Suprapubic skin (tissue), 4 donors: ENCODE measurements around the gene TRIP12. TPM values are rescaled to one million over a fixed set of nuclear protein-coding genes. Genes with fewer than 3 reads are reported as not detected.

Experiments
- DNase-seq, 2 donors: peaks; one replicate each; pipeline ENCODE4 v3.0.0-alpha.2; 2019; ENCODE audit warnings: low spot score in 2 of 2
- H3K27ac ChIP-seq: fragments of 200-600 bp; sonication (generic); one replicate; pipeline ENCODE4 v1.5.1; 2019
- H3K27me3 ChIP-seq: fragments of 200-600 bp; sonication (generic); one replicate; pipeline ENCODE4 v1.5.1; 2019
- H3K36me3 ChIP-seq: fragments of 200-600 bp; sonication (generic); one replicate; pipeline ENCODE4 v1.5.1; 2019
- H3K4me1 ChIP-seq: fragments of 200-600 bp; sonication (generic); one replicate; pipeline ENCODE4 v1.5.1; 2019
- H3K4me3 ChIP-seq: fragments of 200-600 bp; sonication (generic); one replicate; pipeline ENCODE4 v1.5.1; 2019; ENCODE audit warnings: mild to moderate bottlenecking
- H3K9me3 ChIP-seq: fragments of 200-600 bp; sonication (generic); one replicate; pipeline ENCODE4 v1.5.1; 2019
- EP300 ChIP-seq: sonication (generic); formaldehyde crosslinking; IDR thresholded peaks from one replicate; pipeline ENCODE4 v1.6.1; 2017; ENCODE audit warnings: antibody characterized with exemption
- POLR2A ChIP-seq, 2 donors: fragments of 450-650 bp; IDR thresholded peaks; one replicate each; pipeline ENCODE4 v1.6.1; 2017; ENCODE audit warnings: antibody characterized with exemption in 2 of 2, mild to moderate bottlenecking in 2 of 2, moderate library complexity in 2 of 2
- POLR2AphosphoS5 ChIP-seq, 3 donors: sonication (generic); formaldehyde crosslinking; IDR thresholded peaks; one replicate each; pipeline ENCODE4 v1.6.1; 2017; ENCODE audit warnings: antibody characterized with exemption in 3 of 3
- WGBS: methylation state at CpG from one replicate; pipeline ENCODE4 v1.1.5; 2018; 5-methylcytosine and 5-hydroxymethylcytosine counted together
- total RNA-seq, 4 donors: library from RNA; depleted of rRNA; stranded (reverse); fragments of >200 nt; gene quantifications; one replicate each; pipeline ENCODE4 v1.1.0, GENCODE V29; 2016
- TF ChIP-seq, protein P1 (sequence below), 2 donors: fragments of 200-600 bp in 1 of 2; fragments of 450-650 bp in 1 of 2; sonication (generic) in 1 of 2; IDR thresholded peaks; one replicate each; pipeline ENCODE4 v1.5.1; 2016 to 2019; ENCODE audit warnings: antibody characterized with exemption in 2 of 2, mild to moderate bottlenecking in 1 of 2, moderate library complexity in 1 of 2

TRIP12 gene
- total RNA-seq, 4 donors from 2014 or later: 124 to 227 (median 143) TPM

DNA sequence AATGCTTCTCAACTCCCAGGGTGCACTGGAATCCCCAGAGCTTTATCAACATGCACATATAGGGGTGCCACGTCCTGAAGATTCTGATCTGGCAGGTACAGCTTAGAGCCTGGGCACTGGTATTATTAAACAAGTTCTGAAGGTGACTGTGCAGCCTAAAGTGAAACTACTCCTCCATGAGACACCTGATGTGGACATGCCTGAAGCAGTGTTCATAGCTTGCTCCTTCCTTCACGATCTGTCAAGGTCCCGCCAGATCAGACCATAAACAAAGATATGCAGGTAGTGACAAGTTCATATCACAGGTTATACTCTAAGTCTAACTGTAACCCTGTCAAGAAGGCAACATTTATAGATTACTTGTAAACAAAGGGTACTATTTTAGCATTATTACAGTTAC, 142.2 kb downstream of the TRIP12 start:
- Histone ChIP-seq H3K9me3 (no peaks in the 10 kb centered on the region), H3K4me3 (no peak overlapping the region), H3K27me3 (no peaks in the 10 kb centered on the region), H3K36me3 (peaks cover 76% of the 10 kb centered on the region), H3K27ac (no peak overlapping the region), H3K4me1 (peaks cover 6% of the 10 kb centered on the region)
- WGBS: 61% methylated on average over 3 of the region's 3 CpGs
- DNase-seq: no peak
- TF ChIP-seq EP300 (no peak), POLR2AphosphoS5 (IDR thresholded peaks at IDR 0.05) (no peak), POLR2A (IDR thresholded peaks at IDR 0.05) (no peak)
- TF ChIP-seq, protein P1, sequence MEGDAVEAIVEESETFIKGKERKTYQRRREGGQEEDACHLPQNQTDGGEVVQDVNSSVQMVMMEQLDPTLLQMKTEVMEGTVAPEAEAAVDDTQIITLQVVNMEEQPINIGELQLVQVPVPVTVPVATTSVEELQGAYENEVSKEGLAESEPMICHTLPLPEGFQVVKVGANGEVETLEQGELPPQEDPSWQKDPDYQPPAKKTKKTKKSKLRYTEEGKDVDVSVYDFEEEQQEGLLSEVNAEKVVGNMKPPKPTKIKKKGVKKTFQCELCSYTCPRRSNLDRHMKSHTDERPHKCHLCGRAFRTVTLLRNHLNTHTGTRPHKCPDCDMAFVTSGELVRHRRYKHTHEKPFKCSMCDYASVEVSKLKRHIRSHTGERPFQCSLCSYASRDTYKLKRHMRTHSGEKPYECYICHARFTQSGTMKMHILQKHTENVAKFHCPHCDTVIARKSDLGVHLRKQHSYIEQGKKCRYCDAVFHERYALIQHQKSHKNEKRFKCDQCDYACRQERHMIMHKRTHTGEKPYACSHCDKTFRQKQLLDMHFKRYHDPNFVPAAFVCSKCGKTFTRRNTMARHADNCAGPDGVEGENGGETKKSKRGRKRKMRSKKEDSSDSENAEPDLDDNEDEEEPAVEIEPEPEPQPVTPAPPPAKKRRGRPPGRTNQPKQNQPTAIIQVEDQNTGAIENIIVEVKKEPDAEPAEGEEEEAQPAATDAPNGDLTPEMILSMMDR (IDR thresholded peaks at IDR 0.05): no peak

GRCh38 chr2:229777716-229778115, 144.1 kb downstream of the TRIP12 start:
- no peak for DNase-seq
- WGBS: 89% methylated on average over 3 of the region's 3 CpGs
- TF ChIP-seq, protein P1 (IDR thresholded peaks at IDR 0.05): no peak
- TF ChIP-seq POLR2AphosphoS5 (IDR thresholded peaks at IDR 0.05): no peak
- no peak for TF ChIP-seq POLR2A (IDR thresholded peaks at IDR 0.05)
- TF ChIP-seq EP300: no peak
- Histone ChIP-seq H3K27ac (no peak overlapping the region), H3K4me3 (no peak overlapping the region), H3K36me3 (peaks cover 82% of the 10 kb centered on the region), H3K9me3 (no peaks in the 10 kb centered on the region), H3K27me3 (no peaks in the 10 kb centered on the region), H3K4me1 (peaks cover 6% of the 10 kb centered on the region)

GRCh38 chr2:229775614-229776313, 146.0 kb downstream of the TRIP12 start:
- 95% methylated on average over 3 of the region's 3 CpGs for whole genome bisulfite sequencing
- no peak for DNase-seq
- Histone ChIP-seq H3K27me3 (no peaks in the 10 kb centered on the region), H3K9me3 (no peaks in the 10 kb centered on the region), H3K4me1 (peaks cover 4% of the 10 kb centered on the region), H3K36me3 (peaks cover 88% of the 10 kb centered on the region), H3K4me3 (no peak overlapping the region), H3K27ac (no peak overlapping the region)
- no peak for TF ChIP-seq EP300
- TF ChIP-seq, protein P1 (IDR thresholded peaks at IDR 0.05): no peak
- TF ChIP-seq POLR2AphosphoS5 (IDR thresholded peaks at IDR 0.05): no peak
- TF ChIP-seq POLR2A (IDR thresholded peaks at IDR 0.05): no peak

GRCh38 chr2:229774237-229774636, 147.6 kb downstream of the TRIP12 start:
- Histone ChIP-seq H3K27me3 (no peaks in the 10 kb centered on the region), H3K9me3 (no peaks in the 10 kb centered on the region), H3K27ac (no peak overlapping the region), H3K4me3 (no peak overlapping the region), H3K4me1 (no peaks in the 10 kb centered on the region), H3K36me3 (peaks cover 90% of the 10 kb centered on the region)
- no peak for DNase-seq
- TF ChIP-seq EP300: no peak
- no peak for TF ChIP-seq POLR2A (IDR thresholded peaks at IDR 0.05)
- no peak for TF ChIP-seq POLR2AphosphoS5 (IDR thresholded peaks at IDR 0.05)
- TF ChIP-seq, protein P1 (IDR thresholded peaks at IDR 0.05): no peak
- 100% methylated on average over 1 of the region's 1 CpG for WGBS

- WGBS: 100% methylated on average over 1 of the region's 1 CpG
- no peak overlapping the region for H3K27ac ChIP-seq
- H3K36me3 ChIP-seq: peaks cover 88% of the 10 kb centered on the region
- H3K4me3 ChIP-seq: no peak overlapping the region
- no peaks in the 10 kb centered on the region for H3K9me3 ChIP-seq
- no peaks in the 10 kb centered on the region for H3K4me1 ChIP-seq
- TF ChIP-seq POLR2A (IDR thresholded peaks at IDR 0.05) (no peak), POLR2AphosphoS5 (IDR thresholded peaks at IDR 0.05) (no peak), EP300 (no peak)
- TF ChIP-seq, protein P1 (IDR thresholded peaks at IDR 0.05): no peak
- no peaks in the 10 kb centered on the region for H3K27me3 ChIP-seq
- no peak for DNase-seq
Measured at GRCh38 chr2:229768235-229768634, 153.6 kb downstream of the TRIP12 start.
